ENCODE measurements around the gene RUNX1. TPM values are rescaled to one million over a fixed set of nuclear protein-coding genes. Genes with fewer than 3 reads are reported as not detected.

The RUNX1 gene
- polyA plus RNA-seq, 5 donors = 7.6 to 13.6 (median 8.9) TPM

GRCh38 chr21:34883491-34884271, 165.4 kb downstream of the RUNX1 start:
- no peak for DNase-seq

GRCh38 chr21:34882719-34883131, 166.4 kb downstream of the RUNX1 start:
- DNase-seq = no peak

- no peak for DNase-seq
These were observed 167.2 kb downstream of the RUNX1 start for GRCh38 chr21:34881839-34882371.

GRCh38 chr21:34881421-34881820, 167.7 kb downstream of the RUNX1 start:
- DNase-seq = no peak

- no peak for DNase-seq
These were observed 168.7 kb downstream of the RUNX1 start for GRCh38 chr21:34880401-34880800.

- DNase-seq = no peak
These were observed 170.2 kb downstream of the RUNX1 start for GRCh38 chr21:34878940-34879339.

- no peak for DNase-seq
These were observed 170.6 kb downstream of the RUNX1 start for GRCh38 chr21:34878501-34878900.

GRCh38 chr21:34877485-34878128, 171.5 kb downstream of the RUNX1 start:
- no peak for DNase-seq

GRCh38 chr21:34875830-34876229, 173.3 kb downstream of the RUNX1 start:
- no peak for DNase-seq

GRCh38 chr21:34874684-34875513, 174.2 kb downstream of the RUNX1 start:
- DNase-seq = no peak

GRCh38 chr21:34871026-34871908, 177.8 kb downstream of the RUNX1 start:
- DNase-seq = no peak

GRCh38 chr21:34870246-34870645, 178.9 kb downstream of the RUNX1 start:
- no peak for DNase-seq

GRCh38 chr21:34869545-34869944, 179.6 kb downstream of the RUNX1 start:
- no peak for DNase-seq

- DNase-seq = no peak
These were observed 181.3 kb downstream of the RUNX1 start for GRCh38 chr21:34867785-34868184.

- no peak for DNase-seq
These were observed 183.5 kb downstream of the RUNX1 start for GRCh38 chr21:34865400-34866241.

- DNase-seq = no peak
These were observed 184.5 kb downstream of the RUNX1 start for GRCh38 chr21:34864370-34865149.

- DNase-seq = no peak
These were observed 186.2 kb downstream of the RUNX1 start for GRCh38 chr21:34862951-34863350.

- no peak for DNase-seq
These were observed 187.8 kb downstream of the RUNX1 start for GRCh38 chr21:34861258-34861657.

- no peak for DNase-seq
These were observed 189.0 kb downstream of the RUNX1 start for GRCh38 chr21:34859976-34860653.

All from right lung (tissue), 5 donors.